Jurkat, Clone E6-1 (cell line): ENCODE data around the gene CEPT1.

ENCODE experiments used
- DNase-seq: peaks from one replicate; pipeline ENCODE4 v3.0.0-alpha.2; 2011; ENCODE audit warnings: low read depth, low spot score
- H3K4me3 ChIP-seq: 2 replicates; pipeline ENCODE4 v1.5.1; 2011; ENCODE audit warnings: mild to moderate bottlenecking, low read length, control low read depth, moderate library complexity

Gene CEPT1

GRCh38 chr1:111221276-111221632, 81.2 kb downstream of the CEPT1 start:
- no peak for DNase-seq
- peak overlapping the region; percentile 22 for H3K4me3 ChIP-seq

GRCh38 chr1:111221633-111222291, 81.7 kb downstream of the CEPT1 start:
- peak overlapping the region; percentile 34 for H3K4me3 ChIP-seq
- DNase-seq, result peak; percentile 98

- DNase-seq, result peak; percentile 69
- peak overlapping the region; percentile 34 for H3K4me3 ChIP-seq
Observed at GRCh38 chr1:111222308-111223125, 82.5 kb downstream of the CEPT1 start.

GRCh38 chr1:111223126-111223685, 83.2 kb downstream of the CEPT1 start:
- no peak overlapping the region; the same call in 1 of the 2 replicates for H3K4me3 ChIP-seq
- DNase-seq, result no peak

GRCh38 chr1:111225091-111225490, 85.1 kb downstream of the CEPT1 start:
- peak overlapping the region; percentile 25 for H3K4me3 ChIP-seq
- no peak for DNase-seq

GRCh38 chr1:111225717-111226400, 85.8 kb downstream of the CEPT1 start:
- H3K4me3 ChIP-seq, result peak overlapping the region; percentile 25
- DNase-seq, result peak; percentile 94

GRCh38 chr1:111227434-111227833, 87.4 kb downstream of the CEPT1 start, which contains the start of gene CHI3L2:
Gene CHI3L2 (plus strand): TSS chr1:111227713. CDS start chr1:111227730, 17 bp downstream.
- H3K4me3 ChIP-seq, result no peak within 1 kb of the TSS
- DNase-seq, result no peak

- DNase-seq, result no peak
- no peak overlapping the region for H3K4me3 ChIP-seq
Observed at GRCh38 chr1:111227851-111228747, 88.1 kb downstream of the CEPT1 start.

GRCh38 chr1:111228748-111229126, 88.7 kb downstream of the CEPT1 start:
- H3K4me3 ChIP-seq, result peak overlapping the region; percentile 32; the same call in 1 of the 2 replicates
- DNase-seq, result no peak

- DNase-seq, result no peak
- H3K4me3 ChIP-seq, result peak overlapping the region; percentile 64
Observed at GRCh38 chr1:111232134-111232533, 92.1 kb downstream of the CEPT1 start.

- H3K4me3 ChIP-seq, result no peak overlapping the region
- DNase-seq, result no peak
Observed at GRCh38 chr1:111234258-111234657, 94.2 kb downstream of the CEPT1 start.
